CD4-positive, alpha-beta T cell (primary cell): ENCODE results near the gene MARS2. TPM values are rescaled to one million over a fixed set of nuclear protein-coding genes. Genes with fewer than 3 reads are reported as not detected.
"Not testable (repeated sequence)": the region's sequence is repeated elsewhere in the genome, so short reads cannot be mapped to it uniquely, and the experiment has no call there.

Experiments used
- ATAC-seq: fragments of 200-7000 bp; cut with Tn5 transposase; one replicate; pipeline ENCODE4 v1.10.0; 2022; ENCODE audit warnings: mild to moderate bottlenecking; ENCODE audit not compliant: poor library complexity
- CTCF ChIA-PET: fragments of 350-600 bp; sonication (Branson Sonifier 250); formaldehyde crosslinking; loops from one replicate; lab custom pipeline; 2021; ENCODE audit warnings: antibody characterized with exemption, inconsistent platforms; lab: Charles Lee
- POLR2A ChIA-PET: fragments of 350-600 bp; sonication (Branson Sonifier 250); formaldehyde crosslinking; loops from one replicate; lab custom pipeline; 2021; ENCODE audit warnings: antibody characterized with exemption, inconsistent platforms; lab: Charles Lee
- DNase-seq, 14 experiments: peaks; one replicate each; pipeline ENCODE4 v3.0.0-alpha.2; 2013 to 2020; ENCODE audit warnings: mixed read lengths in 2 of 14
- H3K27ac ChIP-seq, 2 donors: one replicate each; pipeline versions ENCODE4 v1.5.1 to v1.7.0; 2013; ENCODE audit warnings: low read length in 2 of 2, low read depth in 1 of 2, mild to moderate bottlenecking in 1 of 2
- H3K27me3 ChIP-seq, 2 experiments: 1 replicate in 1 of 2; 2 replicates in 1 of 2; pipeline versions ENCODE4 v1.6.1 to v1.7.0; 2013; ENCODE audit warnings: low read length in 2 of 2, control low read depth in 1 of 2, mild to moderate bottlenecking in 1 of 2, moderate library complexity in 1 of 2; ENCODE audit not compliant: insufficient read depth in 2 of 2, control insufficient read depth in 1 of 2
- H3K36me3 ChIP-seq: one replicate; pipeline ENCODE4 v1.6.1; 2013; ENCODE audit warnings: low read length, control low read depth; ENCODE audit not compliant: insufficient read depth
- H3K4me1 ChIP-seq: one replicate; pipeline ENCODE4 v1.6.1; 2013; ENCODE audit warnings: low read length, control low read depth; ENCODE audit not compliant: insufficient read depth
- H3K4me3 ChIP-seq: one replicate; pipeline ENCODE4 v1.5.1; 2013; ENCODE audit warnings: mild to moderate bottlenecking, low read length, moderate library complexity
- H3K9me3 ChIP-seq, 2 experiments: 1 replicate in 1 of 2; 2 replicates in 1 of 2; pipeline versions ENCODE4 v1.6.1 to v1.7.0; 2013; ENCODE audit warnings: low read length in 2 of 2, mild to moderate bottlenecking in 2 of 2, control low read depth in 1 of 2, moderate library complexity in 1 of 2; ENCODE audit not compliant: control insufficient read depth in 1 of 2, insufficient read depth in 1 of 2
- H3K27ac Mint-ChIP-seq: one replicate; pipeline ENCODE4 v1.8.0; 2020; ENCODE audit warnings: mixed read lengths
- H3K27me3 Mint-ChIP-seq: one replicate; pipeline ENCODE4 v1.8.0; 2021; ENCODE audit warnings: mixed read lengths
- H3K36me3 Mint-ChIP-seq: one replicate; pipeline ENCODE4 v1.8.0; 2021; ENCODE audit warnings: low read depth, mixed read lengths
- H3K4me1 Mint-ChIP-seq: one replicate; pipeline ENCODE4 v1.8.0; 2021; ENCODE audit warnings: low read depth, mixed read lengths
- H3K4me3 Mint-ChIP-seq: one replicate; pipeline ENCODE4 v1.8.0; 2020; ENCODE audit warnings: mild to moderate bottlenecking, mixed read lengths
- H3K9me3 Mint-ChIP-seq: one replicate; pipeline ENCODE4 v1.8.0; 2020; ENCODE audit warnings: mixed read lengths
- intact Hi-C, 2 experiments: fragments of 100-400 bp; cut with DNase I in 1 of 2; cut with micrococcal nuclease in 1 of 2; formaldehyde crosslinking; loops; one replicate each; pipeline versions ENCODE4 v1.15.1 to v1.9.0; 2023 to 2025; cut with DNase I, micrococcal nuclease
- total RNA-seq, 174 experiments: library from RNA in 2 of 174; stranded (reverse) in 2 of 174; gene quantifications; one replicate each; pipeline ENCODE4 v1.2.3 and lab custom pipeline; 2021 to 2026
- TF ChIP-seq, protein P1 (sequence below): fragments of 200-600 bp; IDR thresholded peaks from one replicate; pipeline ENCODE4 v1.8.0; 2022; ENCODE audit warnings: antibody characterized with exemption, mild to moderate bottlenecking

The MARS2 gene
- total RNA-seq, 2 experiments from 2014 or later, result 7.2 to 7.8 TPM

DNA sequence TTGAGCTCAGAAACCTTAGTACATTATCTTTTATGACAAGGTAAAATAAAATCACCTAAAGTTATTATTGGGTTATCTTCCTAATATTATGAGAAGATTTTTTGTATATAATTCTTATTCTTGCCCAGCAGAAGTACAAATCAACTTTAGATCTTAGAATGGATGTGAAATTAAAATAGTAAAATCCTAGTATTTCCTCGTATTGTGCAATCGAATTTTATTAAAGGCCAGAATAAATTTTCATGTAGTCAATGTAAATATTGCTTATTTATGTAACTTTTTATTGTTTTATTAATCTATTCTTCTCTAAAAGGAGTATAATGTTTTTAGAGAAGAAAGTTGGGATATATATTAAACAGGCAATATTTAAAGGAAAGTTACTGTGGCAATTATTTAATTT lies 12.7 kb downstream of the MARS2 start:
- no peaks in the 10 kb centered on the region for H3K36me3 ChIP-seq
- no peaks in the 10 kb centered on the region for H3K9me3 ChIP-seq
- no peak overlapping the region for H3K4me3 ChIP-seq
- ChIA-PET CTCF (interaction anchor here (0.9 kb wide), 1 partner anchor 9 kb away, joined by 3 read pairs; no protein-coding TSS in a partner anchor), POLR2A (interaction anchor here (0.6 kb wide), 1 partner anchor 13 kb away, joined by 3 read pairs; the partner anchor contains the start of gene MARS2)
- TF ChIP-seq, protein P1, sequence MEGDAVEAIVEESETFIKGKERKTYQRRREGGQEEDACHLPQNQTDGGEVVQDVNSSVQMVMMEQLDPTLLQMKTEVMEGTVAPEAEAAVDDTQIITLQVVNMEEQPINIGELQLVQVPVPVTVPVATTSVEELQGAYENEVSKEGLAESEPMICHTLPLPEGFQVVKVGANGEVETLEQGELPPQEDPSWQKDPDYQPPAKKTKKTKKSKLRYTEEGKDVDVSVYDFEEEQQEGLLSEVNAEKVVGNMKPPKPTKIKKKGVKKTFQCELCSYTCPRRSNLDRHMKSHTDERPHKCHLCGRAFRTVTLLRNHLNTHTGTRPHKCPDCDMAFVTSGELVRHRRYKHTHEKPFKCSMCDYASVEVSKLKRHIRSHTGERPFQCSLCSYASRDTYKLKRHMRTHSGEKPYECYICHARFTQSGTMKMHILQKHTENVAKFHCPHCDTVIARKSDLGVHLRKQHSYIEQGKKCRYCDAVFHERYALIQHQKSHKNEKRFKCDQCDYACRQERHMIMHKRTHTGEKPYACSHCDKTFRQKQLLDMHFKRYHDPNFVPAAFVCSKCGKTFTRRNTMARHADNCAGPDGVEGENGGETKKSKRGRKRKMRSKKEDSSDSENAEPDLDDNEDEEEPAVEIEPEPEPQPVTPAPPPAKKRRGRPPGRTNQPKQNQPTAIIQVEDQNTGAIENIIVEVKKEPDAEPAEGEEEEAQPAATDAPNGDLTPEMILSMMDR, result no peak
- H3K4me1 ChIP-seq, result no peaks in the 10 kb centered on the region
- Mint-ChIP-seq H3K36me3 (peaks cover 7% of the 10 kb centered on the region), H3K27me3 (no peaks in the 10 kb centered on the region), H3K9me3 (no peaks in the 10 kb centered on the region), H3K27ac (no peak overlapping the region), H3K4me1 (peaks cover 7% of the 10 kb centered on the region), H3K4me3 (no peak overlapping the region)
- intact Hi-C loops, result no loop called here
- ATAC-seq (no peak), DNase-seq (no peak)
- H3K27me3 ChIP-seq, result no peaks in the 10 kb centered on the region
- H3K27ac ChIP-seq, result no peak overlapping the region

DNA sequence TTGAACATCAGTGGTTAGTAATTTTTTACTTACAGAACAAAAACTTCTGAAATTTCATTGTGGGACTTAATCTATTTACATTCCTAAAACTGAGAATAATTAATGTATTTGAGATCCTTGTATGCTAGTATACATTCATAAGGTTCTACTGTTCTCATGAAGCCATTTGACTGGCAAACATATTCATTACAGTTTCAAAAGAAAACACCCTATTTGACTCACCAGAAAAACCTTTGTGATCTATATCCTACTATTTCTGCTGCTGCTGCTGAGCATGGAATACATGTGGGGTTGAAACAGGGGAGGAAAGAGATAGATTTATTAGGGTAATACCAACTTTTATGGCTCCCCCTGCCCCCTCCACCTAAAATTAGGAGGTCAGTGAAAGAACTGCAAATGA lies 21.8 kb downstream of the MARS2 start:
- DNase-seq (no peak), ATAC-seq (no peak)
- Mint-ChIP-seq H3K4me3 (no peak overlapping the region), H3K9me3 (no peaks in the 10 kb centered on the region), H3K27me3 (peaks cover 5% of the 10 kb centered on the region), H3K27ac (no peak overlapping the region), H3K4me1 (no peaks in the 10 kb centered on the region), H3K36me3 (no peaks in the 10 kb centered on the region)
- intact Hi-C loops, result no loop called here
- Histone ChIP-seq H3K36me3 (no peaks in the 10 kb centered on the region), H3K27me3 (no peaks in the 10 kb centered on the region), H3K27ac (no peak overlapping the region), H3K9me3 (peaks cover 0 to 5% of the 10 kb centered on the region in 2 experiments), H3K4me1 (no peaks in the 10 kb centered on the region), H3K4me3 (no peak overlapping the region)
- ChIA-PET POLR2A (interaction anchor here (0.6 kb wide), 1 partner anchor 1029 kb away, joined by 5 read pairs; no protein-coding TSS in a partner anchor), CTCF (interaction anchor here (0.9 kb wide), 1 partner anchor 10 kb away, joined by 3 read pairs; no protein-coding TSS in a partner anchor)
- TF ChIP-seq, protein P1, result no peak

DNA sequence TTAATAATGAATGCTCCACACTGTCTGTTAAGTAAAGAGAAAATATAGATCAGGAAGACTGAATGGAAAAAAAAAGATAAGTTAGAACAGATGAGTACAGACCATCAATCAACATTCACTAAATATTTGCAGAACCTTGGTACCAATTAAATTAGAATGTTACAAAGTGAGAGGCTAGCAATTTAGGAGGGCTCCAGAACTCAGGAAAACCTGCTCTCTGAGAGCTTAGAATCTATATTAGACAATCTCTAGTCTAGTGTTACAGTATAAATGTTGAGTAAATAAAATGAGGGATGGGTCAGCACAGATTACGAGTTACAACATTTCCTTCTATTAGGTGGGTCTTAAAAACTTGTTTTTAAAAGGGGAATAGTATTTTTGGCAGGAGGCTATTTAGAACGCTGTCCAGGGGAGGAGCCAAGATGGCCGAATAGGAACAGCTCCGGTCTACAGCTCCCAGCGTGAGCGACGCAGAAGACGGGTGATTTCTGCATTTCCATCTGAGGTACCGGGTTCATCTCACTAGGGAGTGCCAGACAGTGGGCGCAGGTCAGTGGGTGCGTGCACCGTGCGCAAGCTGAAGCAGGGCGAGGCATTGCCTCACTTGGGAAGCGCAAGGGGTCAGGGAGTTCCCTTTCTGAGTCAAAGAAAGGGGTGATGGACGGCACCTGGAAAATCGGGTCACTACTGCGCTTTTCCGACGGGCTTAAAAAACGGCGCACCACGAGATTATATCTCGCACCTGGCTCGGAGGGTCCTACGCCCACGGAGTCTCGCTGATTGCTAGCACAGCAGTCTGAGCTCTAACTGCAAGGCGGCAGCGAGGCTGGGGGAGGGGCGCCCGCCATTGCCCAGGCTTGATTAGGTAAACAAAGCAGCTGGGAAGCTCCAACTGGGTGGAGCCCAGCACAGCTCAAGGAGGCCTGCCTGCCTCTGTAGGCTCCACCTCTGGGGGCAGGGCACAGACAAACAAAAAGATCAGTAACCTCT lies 23.7 kb downstream of the MARS2 start:
- H3K27ac Mint-ChIP-seq, DNase-seq, H3K27ac ChIP-seq, ATAC-seq, intact Hi-C loops, H3K4me3 Mint-ChIP-seq, H3K9me3 Mint-ChIP-seq, H3K36me3 Mint-ChIP-seq, H3K4me1 ChIP-seq, H3K36me3 ChIP-seq, H3K4me3 ChIP-seq, H3K9me3 ChIP-seq, H3K27me3 Mint-ChIP-seq, H3K4me1 Mint-ChIP-seq, H3K27me3 ChIP-seq, POLR2A ChIA-PET, CTCF ChIA-PET: not testable (repeated sequence)
